NCI-H1105 treated with DMSO at 0.1 percent for 48 hours (cell line): ENCODE measurements around the gene FAM107A.

Experiments
- DNase-seq: peaks from one replicate; lab custom pipeline; 2025; lab: John Stamatoyannopoulos, UW

The FAM107A gene

GRCh38 chr3:58566398-58567250, 10.6 kb downstream of the FAM107A start:
- no peak for DNase-seq

- no peak for DNase-seq
These were observed 11.4 kb downstream of the FAM107A start for GRCh38 chr3:58565621-58566397.

- DNase-seq = no peak
These were observed 12.6 kb downstream of the FAM107A start for GRCh38 chr3:58564456-58565160.

GRCh38 chr3:58564054-58564453, 13.1 kb downstream of the FAM107A start:
- DNase-seq = no peak

- DNase-seq = no peak
These were observed 13.7 kb downstream of the FAM107A start for GRCh38 chr3:58563386-58564035.

- no peak for DNase-seq
These were observed 14.7 kb downstream of the FAM107A start for GRCh38 chr3:58562498-58562897.

GRCh38 chr3:58560771-58561311, 16.4 kb downstream of the FAM107A start:
- no peak for DNase-seq

GRCh38 chr3:58559586-58559985, 17.6 kb downstream of the FAM107A start:
- DNase-seq = no peak

- no peak for DNase-seq
These were observed 19.7 kb downstream of the FAM107A start for GRCh38 chr3:58557491-58557890.

GRCh38 chr3:58556761-58557221, 20.4 kb downstream of the FAM107A start:
- DNase-seq = no peak

- no peak for DNase-seq
These were observed 21.2 kb downstream of the FAM107A start for GRCh38 chr3:58556001-58556400.

- DNase-seq = no peak
These were observed 22.0 kb downstream of the FAM107A start for GRCh38 chr3:58555203-58555602.

- no peak for DNase-seq
These were observed 24.2 kb downstream of the FAM107A start for GRCh38 chr3:58553003-58553402.

GRCh38 chr3:58551636-58552180, 25.5 kb downstream of the FAM107A start:
- no peak for DNase-seq

GRCh38 chr3:58544541-58544940, 32.6 kb downstream of the FAM107A start:
- no peak for DNase-seq

- no peak for DNase-seq
These were observed 36.9 kb downstream of the FAM107A start for GRCh38 chr3:58540176-58540858.

GRCh38 chr3:58539626-58540025, 37.6 kb downstream of the FAM107A start:
- DNase-seq = no peak

GRCh38 chr3:58537412-58538301, 39.5 kb downstream of the FAM107A start:
- no peak for DNase-seq

- no peak for DNase-seq
These were observed 40.4 kb downstream of the FAM107A start, which contains the start of gene ACOX2 for GRCh38 chr3:58536501-58537411. Gene ACOX2, minus strand, starts transcription at chr3:58537190. Its CDS starts 2,084 bp downstream, at chr3:58535106.
